Endothelial cell (in vitro differentiated cells): Measurements from ENCODE around the gene CNOT4. TPM values are rescaled to one million over a fixed set of nuclear protein-coding genes. Genes with fewer than 3 reads are reported as not detected.

Experiments
- DNase-seq: peaks from one replicate; pipeline ENCODE4 v3.0.0; 2021; ENCODE audit warnings: low spot score
- H3K27ac Mint-ChIP-seq: one replicate; pipeline ENCODE4 v1.8.0; 2021; ENCODE audit warnings: mixed read lengths, inconsistent platforms; ENCODE audit not compliant: unreplicated experiment
- H3K27me3 Mint-ChIP-seq: one replicate; pipeline ENCODE4 v1.8.0; 2021; ENCODE audit warnings: mild to moderate bottlenecking, moderate library complexity, mixed read lengths, inconsistent platforms; ENCODE audit not compliant: unreplicated experiment
- H3K36me3 Mint-ChIP-seq: one replicate; pipeline ENCODE4 v1.8.0; 2021; ENCODE audit warnings: mild to moderate bottlenecking, low read depth, mixed read lengths, inconsistent platforms; ENCODE audit not compliant: unreplicated experiment
- H3K4me1 Mint-ChIP-seq: one replicate; pipeline ENCODE4 v1.8.0; 2021; ENCODE audit warnings: mild to moderate bottlenecking, mixed read lengths, inconsistent platforms; ENCODE audit not compliant: unreplicated experiment
- H3K4me3 Mint-ChIP-seq: one replicate; pipeline ENCODE4 v1.8.0; 2021; ENCODE audit warnings: mild to moderate bottlenecking, mixed read lengths, inconsistent platforms; ENCODE audit not compliant: unreplicated experiment
- H3K9me3 Mint-ChIP-seq: one replicate; pipeline ENCODE4 v1.8.0; 2021; ENCODE audit warnings: mixed read lengths, inconsistent platforms; ENCODE audit not compliant: unreplicated experiment
- CTCF ChIP-seq: fragments of 200-600 bp; sonication (generic); IDR thresholded peaks from one replicate; pipeline ENCODE4 v1.5.0; 2021; ENCODE audit warnings: antibody characterized with exemption; ENCODE audit not compliant: unreplicated experiment
- total RNA-seq: library from RNA; stranded (reverse); fragmentation: NEBNext Ultra II Directional; extraction: Animal tissue kit (Norgen Biotek cat#: 25700); gene quantifications from one replicate; pipeline ENCODE4 v1.2.1, GENCODE V29; 2021; ENCODE audit not compliant: unreplicated experiment

CNOT4 gene
- total RNA-seq, 1 donor from 2014 or later: 22.7 TPM

GRCh38 chr7:135349746-135350145, 160.2 kb downstream of the CNOT4 start:
- H3K4me1 Mint-ChIP-seq: no peaks in the 10 kb centered on the region
- no peaks in the 10 kb centered on the region for H3K9me3 Mint-ChIP-seq
- H3K36me3 Mint-ChIP-seq: no peaks in the 10 kb centered on the region
- H3K4me3 Mint-ChIP-seq: no peak overlapping the region
- TF ChIP-seq CTCF: no peak
- H3K27me3 Mint-ChIP-seq: no peaks in the 10 kb centered on the region
- no peak overlapping the region for H3K27ac Mint-ChIP-seq
- DNase-seq: no peak

- no peak overlapping the region for H3K4me3 Mint-ChIP-seq
- no peak overlapping the region for H3K27ac Mint-ChIP-seq
- no peaks in the 10 kb centered on the region for H3K27me3 Mint-ChIP-seq
- no peak for TF ChIP-seq CTCF
- no peaks in the 10 kb centered on the region for H3K9me3 Mint-ChIP-seq
- H3K4me1 Mint-ChIP-seq: no peaks in the 10 kb centered on the region
- DNase-seq: no peak
- no peaks in the 10 kb centered on the region for H3K36me3 Mint-ChIP-seq
Observed at GRCh38 chr7:135348493-135348892, 161.4 kb downstream of the CNOT4 start.

- H3K4me3 Mint-ChIP-seq: no peak overlapping the region
- H3K27me3 Mint-ChIP-seq: peaks cover 3% of the 10 kb centered on the region
- no peaks in the 10 kb centered on the region for H3K9me3 Mint-ChIP-seq
- DNase-seq: no peak
- no peaks in the 10 kb centered on the region for H3K36me3 Mint-ChIP-seq
- no peak overlapping the region for H3K27ac Mint-ChIP-seq
- TF ChIP-seq CTCF: no peak
- no peaks in the 10 kb centered on the region for H3K4me1 Mint-ChIP-seq
Observed at GRCh38 chr7:135343361-135343760, 166.5 kb downstream of the CNOT4 start.

GRCh38 chr7:135342887-135343286, 167.0 kb downstream of the CNOT4 start:
- Mint-ChIP-seq H3K36me3 (no peaks in the 10 kb centered on the region), H3K27ac (no peak overlapping the region), H3K4me3 (no peak overlapping the region), H3K4me1 (no peaks in the 10 kb centered on the region), H3K27me3 (peaks cover 3% of the 10 kb centered on the region), H3K9me3 (no peaks in the 10 kb centered on the region)
- TF ChIP-seq CTCF: no peak
- DNase-seq: no peak

- no peak for DNase-seq
- H3K4me3 Mint-ChIP-seq: no peak overlapping the region
- H3K27ac Mint-ChIP-seq: no peak overlapping the region
- no peaks in the 10 kb centered on the region for H3K4me1 Mint-ChIP-seq
- H3K36me3 Mint-ChIP-seq: no peaks in the 10 kb centered on the region
- no peak for TF ChIP-seq CTCF
- H3K27me3 Mint-ChIP-seq: peaks cover 3% of the 10 kb centered on the region
- H3K9me3 Mint-ChIP-seq: no peaks in the 10 kb centered on the region
Observed at GRCh38 chr7:135341049-135341448, 168.9 kb downstream of the CNOT4 start.
